Osteocyte (in vitro differentiated cells): ENCODE data around the gene LPIN1. TPM values are rescaled to one million over a fixed set of nuclear protein-coding genes. Genes with fewer than 3 reads are reported as not detected.

Experiments used
- DNase-seq: peaks from one replicate; pipeline ENCODE4 v3.0.0; 2021; ENCODE audit warnings: mixed read lengths; ENCODE audit not compliant: unreplicated experiment; ENCODE audit errors: extremely low spot score
- H3K27ac Mint-ChIP-seq: one replicate; pipeline ENCODE4 v1.8.0; 2021; ENCODE audit warnings: mild to moderate bottlenecking, mixed read lengths; ENCODE audit not compliant: unreplicated experiment
- H3K27me3 Mint-ChIP-seq: one replicate; pipeline ENCODE4 v1.8.0; 2021; ENCODE audit warnings: mixed read lengths; ENCODE audit not compliant: unreplicated experiment
- H3K36me3 Mint-ChIP-seq: one replicate; pipeline ENCODE4 v1.8.0; 2021; ENCODE audit warnings: mixed read lengths; ENCODE audit not compliant: unreplicated experiment
- H3K4me1 Mint-ChIP-seq: one replicate; pipeline ENCODE4 v1.8.0; 2021; ENCODE audit warnings: mixed read lengths; ENCODE audit not compliant: unreplicated experiment
- H3K4me3 Mint-ChIP-seq: one replicate; pipeline ENCODE4 v1.8.0; 2021; ENCODE audit warnings: mild to moderate bottlenecking, moderate library complexity, mixed read lengths; ENCODE audit not compliant: unreplicated experiment
- H3K9me3 Mint-ChIP-seq: one replicate; pipeline ENCODE4 v1.8.0; 2021; ENCODE audit warnings: mixed read lengths; ENCODE audit not compliant: unreplicated experiment
- CTCF ChIP-seq: fragments of 200-600 bp; sonication (generic); IDR thresholded peaks from 2 replicates; pipeline ENCODE4 v1.5.0; 2021; ENCODE audit warnings: antibody characterized with exemption, mild to moderate bottlenecking, moderate library complexity
- total RNA-seq: library from RNA; stranded (reverse); gene quantifications from 2 replicates; pipeline ENCODE4 v1.2.1, GENCODE V29; 2021

Gene LPIN1
- total RNA-seq, 1 donor from 2014 or later = 26.7 TPM

GRCh38 chr2:11871421-11871820, 125.0 kb downstream of the LPIN1 start:
- Mint-ChIP-seq H3K4me3 (no peak overlapping the region), H3K27me3 (no peaks in the 10 kb centered on the region), H3K36me3 (no peaks in the 10 kb centered on the region), H3K9me3 (no peaks in the 10 kb centered on the region), H3K4me1 (no peaks in the 10 kb centered on the region), H3K27ac (no peak overlapping the region)
- no peak for TF ChIP-seq CTCF
- no peak for DNase-seq

GRCh38 chr2:11872247-11872947, 126.0 kb downstream of the LPIN1 start:
- no peak for DNase-seq
- H3K4me1 Mint-ChIP-seq = no peaks in the 10 kb centered on the region
- no peaks in the 10 kb centered on the region for H3K27me3 Mint-ChIP-seq
- H3K4me3 Mint-ChIP-seq = no peak overlapping the region
- H3K36me3 Mint-ChIP-seq = no peaks in the 10 kb centered on the region
- TF ChIP-seq CTCF = no peak
- H3K27ac Mint-ChIP-seq = no peak overlapping the region
- no peaks in the 10 kb centered on the region for H3K9me3 Mint-ChIP-seq

- Mint-ChIP-seq H3K4me1 (no peaks in the 10 kb centered on the region), H3K27ac (no peak overlapping the region), H3K27me3 (no peaks in the 10 kb centered on the region), H3K9me3 (no peaks in the 10 kb centered on the region), H3K36me3 (no peaks in the 10 kb centered on the region), H3K4me3 (no peak overlapping the region)
- no peak for DNase-seq
- no peak for TF ChIP-seq CTCF
These were observed 126.5 kb downstream of the LPIN1 start for GRCh38 chr2:11872948-11873269.

GRCh38 chr2:11873356-11874154, 127.1 kb downstream of the LPIN1 start:
- Mint-ChIP-seq H3K9me3 (no peaks in the 10 kb centered on the region), H3K36me3 (no peaks in the 10 kb centered on the region), H3K27ac (no peak overlapping the region), H3K4me1 (no peaks in the 10 kb centered on the region), H3K27me3 (no peaks in the 10 kb centered on the region), H3K4me3 (no peak overlapping the region)
- DNase-seq = no peak
- TF ChIP-seq CTCF = no peak

- no peaks in the 10 kb centered on the region for H3K4me1 Mint-ChIP-seq
- TF ChIP-seq CTCF = no peak
- no peaks in the 10 kb centered on the region for H3K9me3 Mint-ChIP-seq
- no peak overlapping the region for H3K4me3 Mint-ChIP-seq
- H3K36me3 Mint-ChIP-seq = no peaks in the 10 kb centered on the region
- no peaks in the 10 kb centered on the region for H3K27me3 Mint-ChIP-seq
- no peak overlapping the region for H3K27ac Mint-ChIP-seq
- peak; percentile 38 for DNase-seq
These were observed 128.4 kb downstream of the LPIN1 start for GRCh38 chr2:11874861-11875260.
